ENCODE data around the gene BAIAP2. TPM values are rescaled to one million over a fixed set of nuclear protein-coding genes. Genes with fewer than 3 reads are reported as not detected.

The BAIAP2 gene
- total and polyA plus RNA-seq, 9 donors = 12.0 to 80.6 (median 23.2) TPM

DNA sequence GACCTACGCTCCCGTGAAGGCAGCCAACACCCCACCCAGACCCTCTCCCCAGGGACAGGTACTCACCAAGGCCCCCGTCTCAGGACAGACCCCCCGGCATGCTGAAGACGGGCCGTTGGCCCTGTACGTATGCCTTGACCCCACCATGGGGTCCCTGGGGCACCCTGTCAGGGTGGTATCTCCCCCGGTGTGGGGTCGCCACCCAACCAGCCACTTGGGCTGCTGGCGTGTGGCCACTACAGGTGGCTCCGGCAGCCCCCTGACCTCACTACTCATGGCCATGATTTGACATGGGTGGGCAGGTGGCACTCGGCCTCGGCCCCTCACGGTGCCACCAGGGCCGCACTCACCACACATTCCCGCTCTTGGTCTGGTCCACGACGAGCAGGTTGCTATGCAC lies 89.4 kb downstream of the BAIAP2 start:
- no peak for DNase-seq
- Histone ChIP-seq H3K27me3 (no peaks in the 10 kb centered on the region), H3K4me1 (ENCODE audit: insufficient read depth) (peaks cover 2% of the 10 kb centered on the region), H3K4me3 (no peak overlapping the region), H3K27ac (no peak overlapping the region), H3K9me3 (no peaks in the 10 kb centered on the region), H3K36me3 (no peaks in the 10 kb centered on the region)
- TF ChIP-seq, protein P1, sequence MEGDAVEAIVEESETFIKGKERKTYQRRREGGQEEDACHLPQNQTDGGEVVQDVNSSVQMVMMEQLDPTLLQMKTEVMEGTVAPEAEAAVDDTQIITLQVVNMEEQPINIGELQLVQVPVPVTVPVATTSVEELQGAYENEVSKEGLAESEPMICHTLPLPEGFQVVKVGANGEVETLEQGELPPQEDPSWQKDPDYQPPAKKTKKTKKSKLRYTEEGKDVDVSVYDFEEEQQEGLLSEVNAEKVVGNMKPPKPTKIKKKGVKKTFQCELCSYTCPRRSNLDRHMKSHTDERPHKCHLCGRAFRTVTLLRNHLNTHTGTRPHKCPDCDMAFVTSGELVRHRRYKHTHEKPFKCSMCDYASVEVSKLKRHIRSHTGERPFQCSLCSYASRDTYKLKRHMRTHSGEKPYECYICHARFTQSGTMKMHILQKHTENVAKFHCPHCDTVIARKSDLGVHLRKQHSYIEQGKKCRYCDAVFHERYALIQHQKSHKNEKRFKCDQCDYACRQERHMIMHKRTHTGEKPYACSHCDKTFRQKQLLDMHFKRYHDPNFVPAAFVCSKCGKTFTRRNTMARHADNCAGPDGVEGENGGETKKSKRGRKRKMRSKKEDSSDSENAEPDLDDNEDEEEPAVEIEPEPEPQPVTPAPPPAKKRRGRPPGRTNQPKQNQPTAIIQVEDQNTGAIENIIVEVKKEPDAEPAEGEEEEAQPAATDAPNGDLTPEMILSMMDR (IDR thresholded peaks at IDR 0.05) = no peak
- TF ChIP-seq EP300 (IDR thresholded peaks at IDR 0.05) = no peak
- no peak for TF ChIP-seq POLR2A (IDR thresholded peaks at IDR 0.05)
- 82 to 92% (median 90%) methylated on average over 14 to 18 of the region's 18 CpGs for WGBS, 3 donors
- intact Hi-C loops (cut with DNase I) = no loop called here

DNA sequence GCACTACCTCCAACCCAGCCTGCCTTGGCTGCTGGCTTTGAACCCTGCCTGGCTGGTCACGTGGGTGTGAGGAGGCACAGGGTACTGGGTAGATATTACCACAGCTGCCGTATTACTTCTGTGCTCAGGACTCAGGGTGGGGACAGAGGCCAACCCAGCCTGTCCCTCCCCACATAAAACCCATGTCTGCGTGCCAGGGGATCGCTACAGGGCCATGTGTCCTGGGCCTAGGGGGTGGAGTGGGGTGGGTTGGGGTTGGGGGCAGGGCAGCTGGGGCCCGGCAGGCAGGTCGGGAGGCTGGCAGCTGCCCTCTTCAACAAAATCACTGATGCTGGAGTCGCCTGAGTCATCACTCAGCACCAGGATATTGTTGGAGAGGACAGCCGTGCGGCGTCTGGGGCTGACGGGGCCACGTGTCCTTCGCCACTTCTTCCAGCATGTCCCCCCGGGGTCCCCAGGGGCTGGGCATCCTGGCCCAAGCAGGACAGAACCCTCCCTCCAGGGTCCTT lies 90.7 kb downstream of the BAIAP2 start:
- Histone ChIP-seq H3K4me3 (no peak overlapping the region), H3K4me1 (ENCODE audit: insufficient read depth) (no peaks in the 10 kb centered on the region), H3K27ac (no peak overlapping the region), H3K27me3 (no peaks in the 10 kb centered on the region), H3K9me3 (no peaks in the 10 kb centered on the region), H3K36me3 (no peaks in the 10 kb centered on the region)
- intact Hi-C loops (cut with DNase I) = no loop called here
- WGBS, 3 donors = 64 to 72% (median 66%) methylated on average over 10 to 14 of the region's 14 CpGs
- DNase-seq = no peak
- TF ChIP-seq, protein P1 (IDR thresholded peaks at IDR 0.05) = no peak
- TF ChIP-seq EP300 (IDR thresholded peaks at IDR 0.05) (no peak), POLR2A (IDR thresholded peaks at IDR 0.05) (no peak)

DNA sequence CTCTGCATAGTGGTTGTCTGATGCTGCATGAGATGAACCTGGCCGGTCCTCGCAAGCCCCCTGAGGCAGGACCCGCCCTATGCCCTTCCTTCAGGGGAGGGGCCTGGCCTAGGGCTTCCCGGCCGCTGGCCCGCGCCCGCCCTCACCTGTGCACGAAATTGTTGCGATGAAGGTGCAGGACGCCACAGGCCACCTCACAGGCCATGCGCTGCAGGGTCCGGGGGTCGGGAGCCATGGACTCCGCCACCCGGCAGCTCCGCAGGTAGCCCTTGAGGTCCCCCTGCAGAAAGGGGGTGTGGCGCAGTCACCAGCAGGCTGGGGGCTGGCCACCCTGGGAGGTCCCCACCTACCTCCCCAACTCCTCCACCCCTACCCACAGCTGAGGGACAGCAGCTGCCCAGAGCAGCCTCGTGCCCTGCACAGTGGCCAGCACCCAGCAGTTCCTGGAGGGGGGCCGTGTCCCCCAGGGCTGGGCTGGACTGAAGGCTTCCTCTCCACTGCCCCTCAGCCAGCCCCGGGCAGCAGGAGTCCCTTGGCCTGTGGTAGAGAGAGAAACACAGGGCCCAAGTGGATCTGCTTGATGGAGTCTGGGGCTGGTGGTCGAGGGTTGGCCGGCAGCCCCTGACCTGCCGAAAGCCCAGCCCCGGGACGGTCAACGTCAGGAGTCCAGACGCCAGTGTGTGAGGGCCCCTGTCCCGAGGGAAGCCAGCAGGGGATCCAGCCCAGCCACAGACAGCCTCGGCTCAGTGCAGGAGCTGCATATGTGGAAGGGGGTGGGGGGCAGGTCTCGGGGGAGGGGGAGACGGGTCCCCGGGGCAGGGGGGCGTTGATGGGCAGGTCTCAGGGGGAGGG lies 91.6 kb downstream of the BAIAP2 start:
- Histone ChIP-seq H3K27ac (no peak overlapping the region), H3K36me3 (no peaks in the 10 kb centered on the region), H3K4me1 (ENCODE audit: insufficient read depth) (no peaks in the 10 kb centered on the region), H3K27me3 (no peaks in the 10 kb centered on the region), H3K4me3 (no peak overlapping the region), H3K9me3 (no peaks in the 10 kb centered on the region)
- intact Hi-C loops (cut with DNase I) = no loop called here
- WGBS, 3 donors = 45 to 62% (median 60%) methylated on average over 25 to 34 of the region's 34 CpGs
- no peak for DNase-seq
- TF ChIP-seq, protein P1 (IDR thresholded peaks at IDR 0.05) = no peak
- TF ChIP-seq POLR2A (IDR thresholded peaks at IDR 0.05) = no peak
- TF ChIP-seq EP300 (IDR thresholded peaks at IDR 0.05) = no peak

DNA sequence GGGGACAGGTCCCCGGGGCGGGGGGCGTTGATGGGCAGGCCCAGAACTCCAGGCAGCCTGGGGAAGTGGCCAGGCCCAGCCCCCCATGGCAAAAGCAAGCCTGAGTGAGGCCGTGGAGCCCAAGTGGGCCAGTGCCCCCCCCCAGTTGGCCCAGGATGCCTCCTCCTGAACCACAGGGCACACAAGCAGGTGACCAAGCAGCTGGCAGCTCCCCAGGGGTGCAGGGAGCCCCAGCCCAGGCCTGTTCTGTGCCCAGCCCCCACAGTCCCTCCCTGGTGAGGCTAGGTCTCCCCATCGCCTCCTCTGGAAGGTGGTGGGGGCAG lies 92.1 kb downstream of the BAIAP2 start:
- Histone ChIP-seq H3K9me3 (no peaks in the 10 kb centered on the region), H3K36me3 (no peaks in the 10 kb centered on the region), H3K4me1 (ENCODE audit: insufficient read depth) (no peaks in the 10 kb centered on the region), H3K27ac (no peak overlapping the region), H3K27me3 (no peaks in the 10 kb centered on the region), H3K4me3 (no peak overlapping the region)
- 36 to 57% (median 50%) methylated on average over 4 to 5 of the region's 5 CpGs for WGBS, 3 donors
- intact Hi-C loops (cut with DNase I) = no loop called here
- DNase-seq = no peak
- TF ChIP-seq POLR2A (IDR thresholded peaks at IDR 0.05) (no peak), EP300 (IDR thresholded peaks at IDR 0.05) (no peak)
- TF ChIP-seq, protein P1 (IDR thresholded peaks at IDR 0.05) = no peak
